ENCODE results near the gene SGF29.
"Not testable (repeated sequence)": the region's sequence is repeated elsewhere in the genome, so short reads cannot be mapped to it uniquely, and the experiment has no call there.

Gene SGF29

GRCh38 chr16:28597692-28598261 lies 44.1 kb downstream of the SGF29 start:
- no peak for DNase-seq

GRCh38 chr16:28599377-28600285 lies 45.9 kb downstream of the SGF29 start:
- not testable (repeated sequence) for DNase-seq

DNA sequence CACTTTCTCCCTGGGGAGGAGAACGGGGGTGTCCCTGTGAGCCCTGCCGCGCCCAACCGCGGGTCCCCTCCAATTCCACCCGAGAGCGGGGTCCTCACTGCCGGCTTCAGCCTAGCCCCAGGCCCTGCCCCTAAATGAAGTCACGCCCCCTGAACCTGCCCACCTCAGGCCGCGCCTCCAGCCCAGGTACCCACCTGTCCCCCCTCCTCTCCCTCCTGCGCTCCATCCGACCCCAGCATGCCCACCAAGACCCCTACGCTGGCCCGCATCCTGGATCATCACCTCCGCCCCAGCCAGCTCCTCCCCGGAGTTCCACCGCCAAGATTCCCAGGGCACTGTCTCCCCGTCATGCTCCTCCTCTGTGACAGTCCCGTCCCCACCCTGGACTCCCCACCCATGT lies 47.2 kb downstream of the SGF29 start:
- not testable (repeated sequence) for DNase-seq

DNA sequence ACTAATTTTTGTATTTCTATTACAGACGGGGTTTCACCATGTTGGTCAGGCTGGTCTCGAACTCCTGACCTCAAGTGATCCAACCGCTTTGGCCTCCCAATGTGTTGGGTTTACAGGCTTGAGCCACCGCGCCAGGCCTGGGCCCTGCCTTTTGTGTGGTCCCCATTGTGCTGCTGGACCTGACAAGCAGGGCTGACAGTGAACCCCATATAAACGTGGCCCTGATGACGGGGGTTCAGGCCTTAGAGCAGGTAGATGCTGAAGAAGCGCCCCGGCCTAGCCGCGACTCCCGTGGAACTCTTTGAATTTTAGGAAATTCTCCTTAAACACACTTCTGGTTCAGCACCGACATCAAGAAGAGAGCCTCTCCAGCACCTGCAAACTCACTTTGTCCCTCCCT lies 47.9 kb downstream of the SGF29 start:
- not testable (repeated sequence) for DNase-seq

- DNase-seq: not testable (repeated sequence)
These were observed 48.3 kb downstream of the SGF29 start for GRCh38 chr16:28602062-28602461.

DNA sequence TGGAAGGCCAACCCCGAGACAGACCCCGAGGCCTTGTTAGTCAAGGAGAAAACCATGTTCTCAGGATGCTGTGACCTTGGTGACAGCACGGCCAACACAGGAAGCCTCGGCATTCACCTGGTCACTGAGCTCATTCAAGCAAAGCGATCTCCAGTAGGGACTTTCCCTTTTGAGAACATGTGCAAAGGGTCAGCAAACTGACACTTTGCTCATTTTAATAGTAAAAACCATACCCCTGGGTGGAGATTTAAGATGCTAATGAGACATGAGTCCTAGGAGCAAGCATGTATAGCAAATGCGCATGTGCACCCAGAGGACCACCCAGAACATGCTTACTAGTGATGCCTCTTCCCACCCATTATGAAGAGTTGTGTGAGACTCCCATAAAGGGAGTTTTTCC lies 48.8 kb downstream of the SGF29 start:
- no peak for DNase-seq

DNA sequence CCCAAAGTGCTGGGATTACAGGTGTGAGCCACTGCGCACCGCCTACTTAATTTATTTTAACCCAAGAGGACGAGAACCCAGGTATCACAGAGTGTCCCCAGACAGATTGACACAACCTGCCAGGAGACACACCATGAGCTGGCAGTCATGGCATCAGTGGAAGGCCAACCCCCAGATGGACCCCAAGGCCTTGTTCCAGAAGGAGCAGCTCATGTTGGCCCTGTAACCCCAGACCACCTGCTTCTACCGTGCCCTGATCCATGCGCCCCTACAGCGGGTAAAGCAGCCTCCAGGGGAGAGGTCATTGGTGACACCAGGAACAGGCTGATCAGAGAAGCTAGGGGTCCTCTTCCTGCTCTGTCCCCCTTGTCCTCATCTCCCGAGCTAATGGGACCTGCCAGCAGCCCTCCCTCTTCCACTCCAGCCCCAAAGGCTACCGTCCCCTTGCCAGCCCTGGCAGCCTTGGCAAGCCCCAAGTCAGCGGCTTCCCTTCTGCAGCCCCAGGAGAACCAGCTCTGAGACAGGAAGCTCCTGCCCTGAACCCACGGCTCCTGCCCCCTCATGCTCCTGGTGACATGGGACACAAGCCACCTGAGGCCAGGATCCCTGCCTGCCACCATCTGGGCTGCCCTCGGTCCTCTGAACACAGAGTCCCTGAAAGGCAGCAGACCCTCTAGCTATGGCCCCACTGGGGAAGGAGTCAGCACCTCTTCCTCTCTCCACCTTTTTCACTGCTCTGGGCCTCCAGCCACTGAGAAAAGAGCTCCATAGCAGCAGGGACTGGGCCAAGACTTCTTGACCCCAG lies 49.9 kb downstream of the SGF29 start:
- no peak for DNase-seq

GRCh38 chr16:28604186-28604565 lies 50.5 kb downstream of the SGF29 start:
- no peak for DNase-seq

DNA sequence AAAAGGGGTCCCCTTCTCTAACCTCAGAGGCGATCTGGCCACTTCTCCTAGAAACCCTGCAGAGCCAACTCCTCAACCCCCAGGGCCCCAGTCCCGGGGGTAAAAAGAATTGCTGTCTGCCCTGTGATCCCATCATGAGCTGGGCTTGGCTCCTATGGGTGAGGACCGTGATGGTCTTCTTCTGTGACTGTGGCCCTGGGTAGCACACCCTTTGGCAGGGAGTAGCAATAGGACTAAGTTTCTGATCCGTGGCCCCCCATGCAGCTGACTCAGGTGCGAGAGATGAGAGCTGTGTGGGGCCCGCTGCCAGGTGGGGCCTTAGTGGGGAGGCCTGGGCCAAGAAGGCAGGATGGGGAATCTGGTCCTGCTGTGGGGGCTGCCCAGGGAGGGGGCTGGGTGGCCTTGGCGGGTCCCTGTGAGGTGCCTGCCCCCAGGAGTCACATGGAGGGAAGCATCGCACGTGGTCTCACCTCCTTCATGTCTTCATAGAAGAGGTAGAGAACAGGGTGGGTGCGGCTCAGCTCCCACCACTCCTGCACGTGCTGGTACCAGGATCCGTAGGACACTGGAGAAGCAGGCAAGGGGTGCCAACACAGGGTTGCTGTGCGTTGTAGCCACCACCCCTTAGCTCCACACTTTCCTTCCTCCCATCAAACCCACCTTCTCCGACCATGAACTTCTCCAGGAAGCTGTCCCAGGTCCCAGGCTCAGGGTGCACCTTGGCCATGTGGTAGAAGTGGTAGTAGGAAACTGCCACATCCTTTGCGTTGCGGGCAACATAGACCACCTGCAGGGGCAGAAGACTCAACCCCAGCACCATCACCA lies 52.8 kb downstream of the SGF29 start:
- DNase-seq: no peak

GRCh38 chr16:28607116-28607623 lies 53.5 kb downstream of the SGF29 start:
- DNase-seq: no peak

GRCh38 chr16:28607681-28608495 lies 54.2 kb downstream of the SGF29 start:
- DNase-seq: not testable (repeated sequence)

GRCh38 chr16:28608496-28608808 lies 54.7 kb downstream of the SGF29 start:
- DNase-seq: not testable (repeated sequence)

- not testable (repeated sequence) for DNase-seq
These were observed 55.3 kb downstream of the SGF29 start for GRCh38 chr16:28608867-28609596.

DNA sequence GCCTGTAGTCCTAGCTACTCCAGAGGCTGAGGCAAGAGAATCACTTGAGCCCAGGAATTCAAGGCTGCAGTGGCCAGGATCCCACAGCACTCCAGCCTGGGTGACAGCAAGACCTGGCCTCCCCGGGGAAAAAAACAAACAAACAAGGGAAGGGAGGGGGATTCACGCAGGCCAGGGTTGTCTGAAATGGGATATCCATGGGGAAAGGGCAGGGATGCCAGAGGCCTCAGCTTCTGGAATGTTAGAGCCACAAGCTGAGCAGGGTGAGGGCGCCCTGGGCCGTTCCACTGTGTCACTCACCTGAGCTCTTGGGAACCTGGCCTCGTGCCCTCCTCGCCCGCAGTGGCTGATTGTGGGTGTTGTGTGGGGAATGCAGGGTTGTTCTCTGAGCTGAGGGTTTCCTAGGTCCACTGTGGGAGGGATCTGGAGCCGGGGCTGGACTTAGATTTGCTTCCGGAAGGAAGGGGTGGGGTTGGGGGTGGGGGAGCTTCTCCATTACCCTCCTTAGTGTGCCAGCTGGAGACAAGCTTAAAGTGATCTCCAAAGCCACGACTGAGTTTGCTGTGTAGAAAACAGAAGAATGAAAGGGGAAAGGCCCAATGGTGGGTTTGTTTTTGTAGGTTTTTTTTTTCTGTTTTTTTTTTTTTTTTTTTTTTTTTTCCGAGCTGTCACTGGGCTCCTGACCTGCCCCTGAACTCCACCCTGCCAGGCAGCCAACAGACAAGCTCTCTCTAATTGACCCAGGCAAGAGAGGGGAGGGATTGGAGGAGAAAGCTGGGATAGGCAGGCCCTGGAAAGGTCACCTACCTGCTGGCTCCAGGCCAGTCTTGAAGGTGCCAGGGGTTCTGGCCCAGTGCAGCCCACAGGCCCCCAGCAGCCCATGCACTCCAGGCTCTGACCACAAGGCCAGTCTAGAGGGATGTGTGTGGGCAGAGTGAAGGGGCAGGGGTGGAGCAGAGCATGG lies 56.2 kb downstream of the SGF29 start, which contains the start of gene SULT1A1:
TSS of gene SULT1A1 (minus strand) at position 414 of the 964 bp plus-strand sequence. CDS start 1,189 bp downstream, outside the sequence.
- no peak for DNase-seq

DNA sequence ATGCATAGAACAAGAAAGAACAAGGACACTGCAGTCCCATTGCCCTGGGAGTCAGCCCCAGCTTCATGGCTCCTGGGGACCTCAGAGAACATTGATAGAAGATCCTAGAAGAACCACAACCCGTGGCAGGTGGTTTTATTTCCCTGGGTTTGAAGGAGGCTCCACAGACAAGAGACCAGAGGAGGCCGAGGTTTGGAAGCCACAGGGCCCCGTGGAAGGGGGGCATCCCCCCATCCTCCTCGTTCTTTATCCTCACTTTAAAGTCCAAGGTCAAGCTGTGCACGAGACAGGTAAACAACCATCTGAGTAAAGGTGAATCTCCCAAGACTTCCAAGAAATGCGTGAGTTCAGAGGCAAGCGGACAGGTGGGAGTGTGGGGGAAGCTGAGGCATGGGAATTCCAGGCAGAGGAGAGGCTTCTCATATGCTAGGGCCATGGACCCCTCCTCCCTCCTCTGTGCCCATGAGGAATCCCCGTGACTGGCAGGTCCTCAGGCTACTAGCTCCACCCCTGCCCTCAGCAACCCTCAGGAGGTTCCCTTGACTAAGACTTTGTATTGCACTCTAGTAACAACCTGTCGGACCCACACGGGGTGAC lies 57.0 kb downstream of the SGF29 start:
- no peak for DNase-seq

GRCh38 chr16:28612359-28613280 lies 58.9 kb downstream of the SGF29 start:
- not testable (repeated sequence) for DNase-seq

GRCh38 chr16:28613912-28614311 lies 60.2 kb downstream of the SGF29 start:
- not testable (repeated sequence) for DNase-seq

GRCh38 chr16:28614561-28614960 lies 60.8 kb downstream of the SGF29 start:
- not testable (repeated sequence) for DNase-seq
